ENCODE results near the gene PDCD11.

Gene PDCD11

DNA sequence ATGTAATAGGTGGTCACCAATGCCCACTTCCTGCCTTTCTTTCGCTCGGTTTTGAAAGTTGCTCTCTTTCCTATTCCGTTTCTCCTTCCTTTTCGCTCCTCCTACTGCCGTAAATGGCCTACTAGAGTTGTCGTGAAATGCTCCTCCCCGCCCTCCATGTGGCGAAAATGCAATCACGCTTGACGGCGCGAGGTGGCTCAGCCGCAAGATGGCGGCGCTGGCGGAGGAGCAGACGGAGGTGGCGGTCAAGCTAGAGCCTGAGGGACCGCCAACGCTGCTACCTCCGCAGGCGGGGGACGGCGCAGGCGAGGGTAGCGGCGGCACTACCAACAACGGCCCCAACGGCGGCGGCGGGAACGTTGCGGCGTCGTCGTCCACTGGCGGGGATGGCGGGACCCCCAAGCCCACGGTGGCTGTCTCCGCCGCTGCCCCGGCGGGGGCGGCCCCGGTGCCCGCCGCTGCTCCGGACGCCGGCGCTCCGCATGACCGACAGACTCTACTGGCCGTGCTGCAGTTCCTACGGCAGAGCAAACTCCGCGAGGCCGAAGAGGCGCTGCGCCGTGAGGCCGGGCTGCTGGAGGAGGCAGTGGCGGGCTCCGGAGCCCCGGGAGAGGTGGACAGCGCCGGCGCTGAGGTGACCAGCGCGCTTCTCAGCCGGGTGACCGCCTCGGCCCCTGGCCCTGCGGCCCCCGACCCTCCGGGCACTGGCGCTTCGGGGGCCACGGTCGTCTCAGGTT is 28.5 kb upstream of the PDCD11 start, which contains the start of gene TAF5:
Gene TAF5 (plus strand): TSS at position 195 of the 737 bp plus-strand sequence. CDS start 14 bp downstream, at position 209.
- Histone ChIP-seq H3K27me3 (ENCODE audit: insufficient read depth, low read length) (no peaks in the 10 kb centered on the region), H3K79me2 (ENCODE audit: control insufficient read depth, insufficient read depth, low read length, unreplicated experiment) (peaks cover 20% of the 10 kb centered on the region), H2AFZ (ENCODE audit: low read length, unreplicated experiment) (peak within 1 kb of the TSS; percentile 30), H3K4me3 (ENCODE audit: low read depth, low read length) (peak within 1 kb of the TSS; percentile 91), H3K36me3 (ENCODE audit: insufficient read depth, low read length) (no peaks in the 10 kb centered on the region), H3K4me1 (ENCODE audit: control insufficient read depth, insufficient read depth, low read length, unreplicated experiment) (no peaks in the 10 kb centered on the region), H3K27ac (ENCODE audit: low read depth, low read length) (peak within 1 kb of the TSS; percentile 41)

GRCh38 chr10:103373544-103373943 is 22.9 kb upstream of the PDCD11 start:
- H2AFZ ChIP-seq (ENCODE audit: low read length, unreplicated experiment) = no peak overlapping the region
- no peak overlapping the region for H3K4me3 ChIP-seq (ENCODE audit: low read depth, low read length)
- H3K27ac ChIP-seq (ENCODE audit: low read depth, low read length) = no peak overlapping the region
- H3K4me1 ChIP-seq (ENCODE audit: control insufficient read depth, insufficient read depth, low read length, unreplicated experiment) = no peaks in the 10 kb centered on the region
- H3K36me3 ChIP-seq (ENCODE audit: insufficient read depth, low read length) = no peaks in the 10 kb centered on the region; the same call in 1 of the 2 replicates
- peaks cover 20% of the 10 kb centered on the region for H3K79me2 ChIP-seq (ENCODE audit: control insufficient read depth, insufficient read depth, low read length, unreplicated experiment)
- H3K27me3 ChIP-seq (ENCODE audit: insufficient read depth, low read length) = no peaks in the 10 kb centered on the region

DNA sequence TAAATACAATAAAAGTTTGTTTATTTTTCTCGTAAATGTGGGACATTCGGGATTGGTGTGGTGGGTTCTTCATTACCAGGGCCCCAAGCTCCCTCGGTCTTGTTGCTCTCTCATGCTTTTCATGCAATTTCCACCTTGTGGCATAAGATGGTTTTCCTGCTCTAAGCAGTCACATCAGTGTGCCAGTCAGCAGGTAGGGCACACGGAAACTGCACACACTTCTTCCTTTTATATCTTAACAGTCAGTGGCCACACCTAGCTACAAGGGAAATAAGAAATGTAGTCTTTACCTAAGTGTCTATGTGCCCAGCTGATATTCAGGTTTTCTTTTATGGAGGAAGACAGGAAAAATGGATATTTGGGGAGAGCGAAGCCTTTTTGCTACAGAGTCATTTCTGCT is 22.2 kb upstream of the PDCD11 start:
- Histone ChIP-seq H3K27me3 (ENCODE audit: insufficient read depth, low read length) (no peaks in the 10 kb centered on the region), H3K79me2 (ENCODE audit: control insufficient read depth, insufficient read depth, low read length, unreplicated experiment) (peaks cover 20% of the 10 kb centered on the region), H2AFZ (ENCODE audit: low read length, unreplicated experiment) (no peak overlapping the region), H3K36me3 (ENCODE audit: insufficient read depth, low read length) (no peaks in the 10 kb centered on the region; the same call in 1 of the 2 replicates), H3K4me1 (ENCODE audit: control insufficient read depth, insufficient read depth, low read length, unreplicated experiment) (no peaks in the 10 kb centered on the region), H3K27ac (ENCODE audit: low read depth, low read length) (no peak overlapping the region), H3K4me3 (ENCODE audit: low read depth, low read length) (no peak overlapping the region)

DNA sequence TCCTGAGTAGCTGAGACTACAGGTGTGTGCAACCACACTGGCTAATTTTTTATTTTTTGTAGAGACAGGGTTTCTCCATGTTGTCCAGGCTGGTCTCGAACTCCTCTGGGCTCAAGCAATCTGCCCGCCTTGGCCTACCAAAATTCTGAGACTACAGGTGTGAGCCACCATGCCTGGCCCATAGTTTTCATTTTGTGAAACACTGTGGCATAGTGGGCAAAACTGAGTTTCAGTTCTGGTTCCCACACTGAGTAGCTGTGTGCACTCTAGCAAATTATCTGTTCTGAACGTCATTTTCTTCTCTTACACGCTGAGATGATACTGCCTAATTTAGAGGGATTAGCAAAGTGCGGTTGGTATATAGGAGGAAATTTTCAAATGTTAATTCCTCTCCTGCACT is 13.7 kb upstream of the PDCD11 start:
- Histone ChIP-seq H3K4me1 (ENCODE audit: control insufficient read depth, insufficient read depth, low read length, unreplicated experiment) (no peaks in the 10 kb centered on the region), H3K27ac (ENCODE audit: low read depth, low read length) (no peak overlapping the region), H3K27me3 (ENCODE audit: insufficient read depth, low read length) (no peaks in the 10 kb centered on the region), H3K36me3 (ENCODE audit: insufficient read depth, low read length) (peaks cover 8% of the 10 kb centered on the region), H2AFZ (ENCODE audit: low read length, unreplicated experiment) (no peak overlapping the region), H3K4me3 (ENCODE audit: low read depth, low read length) (no peak overlapping the region), H3K79me2 (ENCODE audit: control insufficient read depth, insufficient read depth, low read length, unreplicated experiment) (no peaks in the 10 kb centered on the region)

DNA sequence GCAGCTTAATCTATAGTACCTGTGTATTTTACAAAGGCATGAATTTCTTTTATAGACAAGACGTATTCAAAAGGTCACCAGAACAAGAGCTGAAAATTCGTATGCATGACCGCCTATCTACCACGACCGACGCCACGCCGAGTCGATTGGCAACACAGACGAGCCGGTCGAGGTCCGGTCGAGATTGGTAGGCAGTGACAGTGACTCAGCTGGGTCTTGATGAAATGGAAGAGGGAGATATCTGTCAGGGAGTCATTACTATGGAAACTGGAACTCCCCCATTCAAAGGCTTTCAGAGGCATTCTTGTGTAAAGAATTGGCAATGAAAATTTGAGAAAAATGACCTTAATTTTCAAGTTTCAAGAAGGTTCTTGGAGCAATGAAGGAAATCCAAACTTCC is 2.2 kb upstream of the PDCD11 start:
- Histone ChIP-seq H3K4me1 (ENCODE audit: control insufficient read depth, insufficient read depth, low read length, unreplicated experiment) (peaks cover 30% of the 10 kb centered on the region), H3K27me3 (ENCODE audit: insufficient read depth, low read length) (no peaks in the 10 kb centered on the region), H3K79me2 (ENCODE audit: control insufficient read depth, insufficient read depth, low read length, unreplicated experiment) (peaks cover 72% of the 10 kb centered on the region), H3K4me3 (ENCODE audit: low read depth, low read length) (peak overlapping the region; percentile 30), H3K27ac (ENCODE audit: low read depth, low read length) (no peak overlapping the region), H3K36me3 (ENCODE audit: insufficient read depth, low read length) (peaks cover 19% of the 10 kb centered on the region), H2AFZ (ENCODE audit: low read length, unreplicated experiment) (no peak overlapping the region)

DNA sequence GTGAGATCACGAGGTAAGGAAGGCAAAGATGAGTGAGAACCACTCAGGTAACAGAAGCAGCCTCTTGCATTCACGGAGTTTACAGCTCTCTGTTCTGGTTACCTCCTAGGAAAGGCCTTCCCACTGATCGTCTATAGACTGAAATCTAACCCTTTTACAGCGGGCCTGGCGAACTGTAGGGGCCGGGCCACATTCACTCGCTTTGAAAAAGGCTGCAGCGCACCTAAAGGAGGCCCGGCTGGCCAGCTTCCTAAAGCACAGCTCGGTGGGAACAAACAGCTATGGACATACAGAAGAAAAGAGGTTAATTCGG is 716 bp upstream of the PDCD11 start:
- H3K4me3 ChIP-seq (ENCODE audit: low read depth, low read length) = peak overlapping the region; percentile 86
- H3K79me2 ChIP-seq (ENCODE audit: control insufficient read depth, insufficient read depth, low read length, unreplicated experiment) = peaks cover 74% of the 10 kb centered on the region
- peaks cover 22% of the 10 kb centered on the region for H3K36me3 ChIP-seq (ENCODE audit: insufficient read depth, low read length)
- H3K27me3 ChIP-seq (ENCODE audit: insufficient read depth, low read length) = no peaks in the 10 kb centered on the region
- H2AFZ ChIP-seq (ENCODE audit: low read length, unreplicated experiment) = peak overlapping the region; percentile 54
- H3K27ac ChIP-seq (ENCODE audit: low read depth, low read length) = peak overlapping the region; percentile 50; the same call in 1 of the 2 replicates
- peaks cover 30% of the 10 kb centered on the region for H3K4me1 ChIP-seq (ENCODE audit: control insufficient read depth, insufficient read depth, low read length, unreplicated experiment)

DNA sequence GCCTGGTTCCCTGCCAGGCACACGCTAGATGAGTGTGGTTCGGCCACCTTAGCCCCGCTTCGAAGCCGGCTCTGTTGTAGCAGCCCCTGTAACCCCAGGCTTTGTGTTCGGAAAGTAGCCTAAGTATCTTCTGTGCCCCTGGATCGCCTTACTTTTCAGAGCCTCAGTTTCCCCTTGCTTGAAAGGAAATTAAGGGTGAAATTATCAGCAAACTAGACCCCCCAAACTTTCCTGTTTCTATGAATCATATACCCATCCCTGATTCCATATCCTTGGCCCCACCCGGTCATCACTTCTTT is 312 bp downstream of the PDCD11 start:
- H3K4me1 ChIP-seq (ENCODE audit: control insufficient read depth, insufficient read depth, low read length, unreplicated experiment) = peaks cover 30% of the 10 kb centered on the region
- H3K79me2 ChIP-seq (ENCODE audit: control insufficient read depth, insufficient read depth, low read length, unreplicated experiment) = peaks cover 68% of the 10 kb centered on the region
- no peaks in the 10 kb centered on the region for H3K27me3 ChIP-seq (ENCODE audit: insufficient read depth, low read length)
- H2AFZ ChIP-seq (ENCODE audit: low read length, unreplicated experiment) = peak overlapping the region; percentile 71
- H3K27ac ChIP-seq (ENCODE audit: low read depth, low read length) = peak overlapping the region; percentile 7; the same call in 1 of the 2 replicates
- H3K36me3 ChIP-seq (ENCODE audit: insufficient read depth, low read length) = peaks cover 21% of the 10 kb centered on the region
- peak overlapping the region; percentile 86 for H3K4me3 ChIP-seq (ENCODE audit: low read depth, low read length)

DNA sequence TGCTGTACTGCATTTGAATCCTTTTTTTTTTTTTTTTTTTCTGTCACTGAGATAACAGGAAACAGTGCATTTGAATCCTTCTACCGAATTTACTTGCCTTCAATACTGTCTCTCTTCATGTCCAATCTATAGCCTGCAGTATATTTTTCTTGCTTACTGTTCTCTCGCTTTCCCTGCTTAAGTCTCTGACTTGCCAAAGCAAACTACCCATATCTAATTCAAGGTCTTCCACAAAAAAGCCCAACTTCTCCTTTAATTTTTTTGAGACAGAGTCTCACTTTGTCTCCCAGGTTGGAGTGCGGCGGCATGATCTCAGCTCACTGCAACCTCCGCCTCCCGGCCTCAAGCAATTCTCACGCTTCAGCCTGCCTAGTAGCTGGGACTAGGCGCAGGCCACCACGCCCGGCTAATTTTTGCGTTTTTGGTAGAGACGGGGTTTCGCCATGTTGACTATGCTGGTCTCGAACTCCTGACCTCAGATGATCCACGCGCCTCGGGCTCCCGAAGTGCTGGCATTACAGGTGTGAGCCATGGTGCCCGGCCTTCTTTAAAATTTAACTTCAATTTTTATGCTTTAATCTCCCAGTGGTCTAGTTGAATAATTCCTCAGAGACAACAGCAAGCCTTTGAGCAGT is 882 bp downstream of the PDCD11 start:
- Histone ChIP-seq H3K4me1 (ENCODE audit: control insufficient read depth, insufficient read depth, low read length, unreplicated experiment) (peaks cover 30% of the 10 kb centered on the region), H3K4me3 (ENCODE audit: low read depth, low read length) (peak overlapping the region; percentile 86), H3K27ac (ENCODE audit: low read depth, low read length) (no peak overlapping the region), H2AFZ (ENCODE audit: low read length, unreplicated experiment) (peak overlapping the region; percentile 71), H3K36me3 (ENCODE audit: insufficient read depth, low read length) (peaks cover 18% of the 10 kb centered on the region), H3K27me3 (ENCODE audit: insufficient read depth, low read length) (no peaks in the 10 kb centered on the region), H3K79me2 (ENCODE audit: control insufficient read depth, insufficient read depth, low read length, unreplicated experiment) (peaks cover 67% of the 10 kb centered on the region)

DNA sequence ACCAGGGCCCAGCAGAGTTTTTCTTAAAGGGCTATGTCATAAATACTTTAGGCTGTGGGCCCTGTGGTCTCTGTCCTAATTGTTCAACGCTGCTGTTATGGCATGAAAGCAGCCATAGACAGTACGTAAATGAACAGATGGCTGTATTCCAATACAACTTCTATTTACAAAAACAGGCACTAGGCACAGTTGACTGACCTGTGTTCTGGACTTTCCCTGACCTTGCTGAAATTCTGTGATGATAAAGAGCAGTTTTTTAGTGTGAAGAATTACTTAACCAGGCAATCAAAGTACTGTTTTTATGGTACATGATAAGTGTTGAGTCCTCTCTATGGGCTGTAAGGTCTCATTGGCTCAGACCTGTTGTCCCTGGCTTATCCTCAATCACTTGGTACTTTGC is 17.1 kb downstream of the PDCD11 start:
- Histone ChIP-seq H2AFZ (ENCODE audit: low read length, unreplicated experiment) (no peak overlapping the region), H3K79me2 (ENCODE audit: control insufficient read depth, insufficient read depth, low read length, unreplicated experiment) (no peaks in the 10 kb centered on the region), H3K4me1 (ENCODE audit: control insufficient read depth, insufficient read depth, low read length, unreplicated experiment) (no peaks in the 10 kb centered on the region), H3K27me3 (ENCODE audit: insufficient read depth, low read length) (no peaks in the 10 kb centered on the region), H3K4me3 (ENCODE audit: low read depth, low read length) (no peak overlapping the region), H3K36me3 (ENCODE audit: insufficient read depth, low read length) (peaks cover 32% of the 10 kb centered on the region), H3K27ac (ENCODE audit: low read depth, low read length) (no peak overlapping the region)

GRCh38 chr10:103415581-103415980 is 19.2 kb downstream of the PDCD11 start:
- no peak overlapping the region for H3K4me3 ChIP-seq (ENCODE audit: low read depth, low read length)
- H3K36me3 ChIP-seq (ENCODE audit: insufficient read depth, low read length) = peaks cover 44% of the 10 kb centered on the region
- no peak overlapping the region for H3K27ac ChIP-seq (ENCODE audit: low read depth, low read length)
- H2AFZ ChIP-seq (ENCODE audit: low read length, unreplicated experiment) = no peak overlapping the region
- H3K4me1 ChIP-seq (ENCODE audit: control insufficient read depth, insufficient read depth, low read length, unreplicated experiment) = no peaks in the 10 kb centered on the region
- peaks cover 2% of the 10 kb centered on the region for H3K79me2 ChIP-seq (ENCODE audit: control insufficient read depth, insufficient read depth, low read length, unreplicated experiment)
- no peaks in the 10 kb centered on the region for H3K27me3 ChIP-seq (ENCODE audit: insufficient read depth, low read length)
